AG10803 (cell line): Measurements from ENCODE around the gene CADM2.

Source experiments
- DNase-seq: peaks from one replicate; pipeline ENCODE4 v3.0.0; 2010; ENCODE audit warnings: low read depth
- H3K4me3 ChIP-seq: 2 replicates; pipeline ENCODE4 v1.5.1; 2011; ENCODE audit warnings: mild to moderate bottlenecking, low read length, control low read depth
- TF ChIP-seq, protein P1 (sequence below): conservative IDR thresholded peaks from 2 replicates; pipeline ENCODE4 v1.5.1; 2011; ENCODE audit warnings: mild to moderate bottlenecking, low read length, control low read depth, inconsistent platforms

The CADM2 gene

DNA sequence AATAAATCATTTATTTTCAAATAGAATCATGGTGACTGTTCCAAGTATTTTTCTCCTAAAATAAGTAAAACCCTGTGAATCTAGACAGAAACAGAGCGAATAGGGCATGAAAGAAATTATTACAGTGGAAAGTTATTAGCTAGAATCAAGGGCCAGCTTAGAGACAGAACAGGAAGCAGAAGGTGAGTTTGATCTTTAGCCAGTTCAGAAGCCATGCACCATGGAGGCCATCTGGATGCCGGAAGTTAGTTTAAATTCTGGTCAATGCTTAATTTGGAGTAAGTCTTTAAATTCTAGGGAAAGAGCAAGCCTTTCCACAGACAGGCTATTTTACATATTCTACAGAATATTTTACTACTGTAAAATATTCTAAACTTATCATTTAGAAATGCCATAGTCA, 574.8 kb downstream of the CADM2 start:
- no peak overlapping the region for H3K4me3 ChIP-seq
- TF ChIP-seq, protein P1, sequence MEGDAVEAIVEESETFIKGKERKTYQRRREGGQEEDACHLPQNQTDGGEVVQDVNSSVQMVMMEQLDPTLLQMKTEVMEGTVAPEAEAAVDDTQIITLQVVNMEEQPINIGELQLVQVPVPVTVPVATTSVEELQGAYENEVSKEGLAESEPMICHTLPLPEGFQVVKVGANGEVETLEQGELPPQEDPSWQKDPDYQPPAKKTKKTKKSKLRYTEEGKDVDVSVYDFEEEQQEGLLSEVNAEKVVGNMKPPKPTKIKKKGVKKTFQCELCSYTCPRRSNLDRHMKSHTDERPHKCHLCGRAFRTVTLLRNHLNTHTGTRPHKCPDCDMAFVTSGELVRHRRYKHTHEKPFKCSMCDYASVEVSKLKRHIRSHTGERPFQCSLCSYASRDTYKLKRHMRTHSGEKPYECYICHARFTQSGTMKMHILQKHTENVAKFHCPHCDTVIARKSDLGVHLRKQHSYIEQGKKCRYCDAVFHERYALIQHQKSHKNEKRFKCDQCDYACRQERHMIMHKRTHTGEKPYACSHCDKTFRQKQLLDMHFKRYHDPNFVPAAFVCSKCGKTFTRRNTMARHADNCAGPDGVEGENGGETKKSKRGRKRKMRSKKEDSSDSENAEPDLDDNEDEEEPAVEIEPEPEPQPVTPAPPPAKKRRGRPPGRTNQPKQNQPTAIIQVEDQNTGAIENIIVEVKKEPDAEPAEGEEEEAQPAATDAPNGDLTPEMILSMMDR = no peak
- DNase-seq = no peak

- H3K4me3 ChIP-seq = no peak overlapping the region
- TF ChIP-seq, protein P1 = no peak
- DNase-seq = no peak
Measured at GRCh38 chr3:85535517-85535916, 576.7 kb downstream of the CADM2 start.

- TF ChIP-seq, protein P1 = no peak
- DNase-seq = no peak
- H3K4me3 ChIP-seq = no peak overlapping the region
Measured at GRCh38 chr3:85539232-85539631, 580.4 kb downstream of the CADM2 start.

DNA sequence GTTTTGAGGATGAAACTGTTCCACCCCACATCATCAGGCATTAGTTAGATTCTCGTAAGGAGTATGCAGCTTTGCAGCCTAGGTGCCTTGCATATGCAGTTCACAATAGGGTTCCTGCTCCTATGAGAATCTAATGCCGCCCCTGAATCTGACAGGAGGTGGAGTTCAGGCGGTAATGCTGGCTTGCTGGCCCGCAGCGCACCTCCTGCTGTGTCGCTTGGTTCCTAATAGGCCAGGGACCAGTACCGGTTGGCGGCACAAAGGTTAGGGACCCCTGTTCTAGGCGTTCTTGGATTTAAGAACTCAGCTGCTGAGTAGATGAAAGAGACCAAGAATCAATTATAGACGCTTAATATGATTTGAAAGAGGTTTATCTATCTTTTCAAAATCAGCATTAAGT, 595.4 kb downstream of the CADM2 start:
- H3K4me3 ChIP-seq = no peak overlapping the region
- DNase-seq = no peak
- TF ChIP-seq, protein P1 = no peak

DNA sequence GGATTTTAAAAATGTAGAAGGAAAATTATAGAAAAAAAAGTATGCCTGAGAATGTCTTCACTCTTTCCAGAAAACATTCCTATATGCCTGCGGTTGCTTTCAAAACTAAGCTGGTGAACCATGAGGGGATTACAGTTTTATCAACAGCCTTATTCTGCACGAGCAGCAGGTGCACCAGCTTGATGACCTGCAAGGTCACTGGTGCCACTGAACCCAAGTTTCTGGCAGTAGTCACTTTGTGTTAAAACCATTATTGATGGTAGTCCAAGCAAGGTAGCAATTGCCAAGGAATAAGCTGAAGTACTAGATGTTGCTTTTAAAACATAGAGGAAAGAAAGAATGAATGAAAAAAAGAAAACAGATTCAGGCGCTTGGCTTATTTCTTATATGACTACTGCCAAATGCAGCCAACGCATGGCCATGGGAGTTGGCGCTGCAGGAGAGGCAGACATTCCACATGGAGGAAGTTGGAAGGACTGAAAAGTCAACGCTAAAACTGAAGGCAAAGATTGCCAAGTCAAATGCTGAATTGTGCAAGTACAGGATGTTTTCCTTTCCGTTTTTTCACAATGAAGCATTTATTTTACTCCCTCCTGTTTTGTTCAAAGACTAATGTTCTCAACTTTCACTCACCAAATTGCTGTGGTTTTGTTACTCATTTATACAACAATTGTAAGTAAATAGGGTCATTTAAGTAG, 601.4 kb downstream of the CADM2 start:
- no peak for DNase-seq
- TF ChIP-seq, protein P1 = no peak
- H3K4me3 ChIP-seq = no peak overlapping the region

DNA sequence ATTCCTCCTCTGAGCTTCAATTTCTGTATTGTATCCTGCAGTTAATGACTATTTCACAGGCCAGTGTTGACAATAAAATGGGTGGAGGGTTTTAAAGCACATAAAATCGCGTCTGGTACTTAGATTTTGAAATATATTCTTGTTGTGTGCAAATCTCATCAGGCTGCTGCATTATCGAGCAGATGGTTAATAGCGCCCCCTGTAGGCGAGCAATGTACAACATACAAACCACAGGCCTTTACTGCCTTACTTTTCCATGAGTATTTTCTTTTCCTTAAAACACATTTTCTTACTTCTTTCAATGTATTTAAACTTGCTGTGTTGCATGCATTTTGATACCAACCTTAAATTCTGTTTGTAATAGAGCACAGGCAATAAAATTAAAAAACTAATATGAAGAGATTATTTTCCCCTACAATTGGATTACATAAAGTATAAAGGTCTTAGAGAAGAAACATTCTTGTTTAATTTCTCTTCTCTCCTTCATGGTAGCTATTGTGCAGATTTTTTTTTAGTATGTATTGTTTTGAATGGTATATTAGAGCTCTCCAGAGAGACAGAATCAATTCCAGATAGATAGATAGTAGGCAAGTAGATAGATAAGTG, 608.4 kb downstream of the CADM2 start:
- no peak overlapping the region for H3K4me3 ChIP-seq
- TF ChIP-seq, protein P1 = peak; percentile 25
- DNase-seq = peak; percentile 2

GRCh38 chr3:85570819-85571218, 612.0 kb downstream of the CADM2 start:
- no peak for DNase-seq
- TF ChIP-seq, protein P1 = no peak
- no peak overlapping the region for H3K4me3 ChIP-seq
